Activated effector memory CD4-positive, alpha-beta T cell treated with anti-CD3 and anti-CD28 coated beads, Interleukin-2, amount 50 U/mL, for 16 hours (primary cell): ENCODE results near the gene TTYH1.

Experiments
- DNase-seq: peaks from one replicate; pipeline ENCODE4 v3.0.0-alpha.2; 2020

Gene TTYH1

GRCh38 chr19:54484451-54484850 is 69.2 kb downstream of the TTYH1 start:
- DNase-seq: no peak

- no peak for DNase-seq
Measured at GRCh38 chr19:54485851-54486250, 70.6 kb downstream of the TTYH1 start.
